ENCODE data around the gene SUSD6.

Gene SUSD6

DNA sequence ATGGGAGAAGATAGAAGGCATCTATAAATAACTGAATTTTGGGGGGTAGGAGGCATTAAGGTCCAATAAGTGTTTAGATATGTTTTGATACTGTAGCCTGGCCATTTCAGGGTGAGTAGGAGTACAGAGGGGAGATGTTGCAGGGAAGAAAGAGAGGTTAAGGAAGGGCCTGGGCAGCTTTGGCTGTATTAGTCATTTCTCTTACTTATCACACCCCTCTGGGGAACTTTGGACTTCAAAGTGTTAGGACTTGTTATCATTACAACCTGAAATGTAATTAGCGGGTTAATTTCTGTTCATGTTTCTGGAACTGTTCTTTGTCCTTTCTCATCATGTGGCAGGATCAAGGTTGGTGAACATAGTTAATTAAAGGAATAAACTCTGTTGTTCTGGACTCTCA is 40.3 kb downstream of the SUSD6 start:
- DNase-seq, result no peak

DNA sequence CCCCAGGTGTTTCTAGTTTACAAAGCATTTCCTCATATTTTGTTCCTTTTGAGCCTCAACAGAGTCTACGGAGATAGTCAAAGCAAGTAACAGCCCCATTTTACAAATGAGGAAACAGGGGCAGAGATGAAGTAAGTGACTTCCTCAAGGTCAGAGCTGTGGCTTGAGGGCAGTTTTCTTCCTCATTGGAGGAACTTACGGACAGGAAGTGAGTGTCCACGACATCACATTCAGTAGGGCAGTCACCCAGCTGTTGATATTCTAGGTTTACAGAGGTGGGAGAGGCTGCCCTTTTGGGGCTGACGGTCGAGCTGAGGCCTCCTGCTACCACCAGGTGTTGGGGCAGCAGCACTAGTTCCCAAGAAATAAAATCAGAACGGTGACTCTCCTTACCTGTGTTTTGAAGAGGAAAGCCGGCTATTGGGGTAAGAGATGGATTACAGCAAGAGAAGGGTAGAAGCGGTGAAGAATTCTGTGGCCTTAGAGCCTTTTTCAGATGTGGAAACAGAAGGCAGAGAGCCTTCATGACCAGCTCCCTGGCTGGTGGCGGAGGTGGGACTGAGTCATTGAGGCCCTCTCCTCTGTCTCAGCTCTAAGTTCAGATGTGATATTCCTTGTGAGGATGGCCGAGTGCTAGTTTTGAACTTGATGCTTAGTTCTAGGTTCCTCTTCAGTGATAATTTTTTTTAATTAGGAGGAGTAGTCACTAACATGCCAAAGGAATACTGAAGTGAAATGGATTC is 41.7 kb downstream of the SUSD6 start:
- DNase-seq, result no peak

DNA sequence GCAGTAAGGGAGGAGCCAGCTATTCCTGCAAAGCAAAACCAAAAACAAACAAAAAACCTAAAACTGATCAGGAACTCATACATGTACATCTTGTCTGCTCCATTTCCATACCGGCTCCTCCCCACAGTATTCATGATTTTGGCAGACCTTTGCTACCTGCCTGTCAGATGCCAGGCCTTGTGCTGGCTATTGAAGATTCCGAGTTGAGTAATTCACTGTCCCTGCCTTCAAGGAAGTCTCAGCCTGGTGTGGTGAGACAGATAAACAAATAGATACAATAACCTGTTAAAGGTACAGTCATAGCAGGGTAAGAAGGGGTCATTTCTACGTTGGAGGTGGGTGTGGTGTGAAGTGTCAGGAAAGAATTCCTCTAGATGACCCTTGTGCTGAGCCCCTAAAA is 42.7 kb downstream of the SUSD6 start:
- DNase-seq, result no peak

DNA sequence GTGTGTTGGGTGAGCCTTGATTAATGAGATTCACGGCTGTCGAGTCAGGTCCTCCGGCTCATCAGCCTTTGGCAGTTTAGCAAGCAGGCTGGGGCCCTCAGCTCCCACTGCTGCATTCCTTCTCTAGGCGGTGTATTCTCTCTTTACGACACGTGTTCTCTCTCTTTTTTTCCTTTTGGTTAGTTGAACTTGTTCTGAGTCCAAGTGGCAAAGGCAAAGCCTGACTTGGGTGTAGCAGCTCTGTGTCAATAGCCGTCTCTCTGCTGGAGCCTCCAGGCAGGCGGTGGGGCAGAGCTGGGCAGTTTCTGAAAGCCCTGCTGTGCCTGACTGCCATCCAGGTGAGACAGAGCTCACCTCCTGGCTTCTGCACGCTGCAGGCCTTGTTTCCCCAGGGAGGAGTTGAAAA is 46.6 kb downstream of the SUSD6 start:
- DNase-seq, result no peak

DNA sequence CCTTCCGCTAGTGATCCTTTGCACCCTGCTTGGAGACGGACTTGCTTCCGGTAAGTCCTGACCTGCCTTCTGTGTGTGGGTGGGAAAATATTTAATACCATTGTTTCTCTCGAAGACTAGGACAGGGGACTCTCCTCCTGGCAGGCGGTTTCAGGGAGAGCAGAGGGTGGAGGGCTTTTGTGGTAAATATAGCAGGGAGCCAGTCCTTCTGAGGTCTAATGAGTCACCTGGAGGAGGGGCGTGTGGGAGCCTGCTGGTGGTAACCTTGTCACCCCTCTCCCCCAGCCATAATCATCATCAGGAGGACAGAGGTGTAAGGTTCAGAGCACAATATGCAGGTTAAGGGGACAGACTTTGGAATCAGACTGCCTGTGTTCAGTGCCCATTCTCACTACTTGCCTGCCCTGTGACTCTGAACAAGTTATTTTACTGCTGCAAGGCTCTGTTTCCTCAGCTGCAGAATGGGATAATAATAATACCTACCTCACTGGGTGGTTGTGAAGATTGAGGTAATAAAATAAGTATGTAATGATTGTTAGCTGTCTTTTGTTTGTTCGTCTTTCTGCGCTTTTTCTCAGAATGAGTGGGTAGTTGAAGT is 47.4 kb downstream of the SUSD6 start:
- peak; percentile 19 to 54 for DNase-seq

DNA sequence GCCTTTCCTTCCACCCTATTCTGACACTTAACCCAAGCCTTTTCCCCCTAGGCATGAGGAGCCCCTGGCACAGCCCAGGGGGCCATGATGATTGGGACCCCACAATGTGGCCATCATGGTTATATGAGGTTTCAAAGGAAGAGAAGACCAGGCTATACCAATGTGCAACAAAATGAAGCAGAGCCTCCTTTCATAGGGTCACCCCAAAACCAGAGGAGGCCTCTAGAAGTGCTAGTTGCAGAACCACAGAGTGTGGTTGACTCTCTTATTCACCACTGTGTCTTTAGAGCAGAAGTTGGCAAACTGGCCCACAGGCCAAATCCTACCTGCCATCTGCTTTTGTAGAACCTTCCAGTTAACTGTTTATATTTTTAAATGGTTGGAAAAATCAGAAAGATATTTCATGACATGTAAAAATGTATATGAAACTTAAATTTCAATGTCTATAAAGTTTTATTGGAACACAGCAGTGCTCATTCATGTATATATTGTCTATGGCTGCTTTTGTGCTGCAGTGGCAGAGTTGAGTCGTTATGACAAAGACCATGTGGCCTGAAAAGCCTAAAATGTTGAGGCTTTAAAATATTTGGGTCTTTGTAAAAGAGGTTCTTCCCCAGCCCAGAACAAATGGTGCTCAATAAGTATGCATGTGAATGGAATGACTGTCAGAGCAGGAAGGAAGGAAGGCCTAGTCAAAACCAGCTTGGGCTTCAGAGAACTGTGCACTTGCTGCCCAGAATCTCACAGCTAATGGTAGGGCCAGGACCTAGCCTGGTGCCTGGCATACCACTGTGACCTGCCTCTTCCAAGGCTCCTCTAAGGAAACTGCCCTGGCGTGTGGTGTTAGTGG is 49.2 kb downstream of the SUSD6 start:
- no peak for DNase-seq

DNA sequence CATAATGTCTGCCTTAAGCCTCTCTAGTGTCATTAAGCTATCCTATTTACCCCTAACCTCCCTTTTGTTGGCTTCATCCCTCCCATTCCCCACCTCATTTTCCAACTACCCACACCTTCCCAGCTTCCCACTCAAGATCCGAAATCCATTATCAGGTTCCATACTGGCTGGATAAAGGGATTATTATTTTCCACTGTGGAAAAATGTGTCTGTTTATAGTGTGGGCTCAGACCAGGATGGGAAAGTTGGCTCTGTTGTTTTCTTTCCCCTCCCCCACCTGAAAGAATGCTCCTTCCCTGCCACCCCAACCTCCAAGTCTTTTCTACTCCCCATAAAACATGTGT is 49.8 kb downstream of the SUSD6 start:
- DNase-seq, result no peak

DNA sequence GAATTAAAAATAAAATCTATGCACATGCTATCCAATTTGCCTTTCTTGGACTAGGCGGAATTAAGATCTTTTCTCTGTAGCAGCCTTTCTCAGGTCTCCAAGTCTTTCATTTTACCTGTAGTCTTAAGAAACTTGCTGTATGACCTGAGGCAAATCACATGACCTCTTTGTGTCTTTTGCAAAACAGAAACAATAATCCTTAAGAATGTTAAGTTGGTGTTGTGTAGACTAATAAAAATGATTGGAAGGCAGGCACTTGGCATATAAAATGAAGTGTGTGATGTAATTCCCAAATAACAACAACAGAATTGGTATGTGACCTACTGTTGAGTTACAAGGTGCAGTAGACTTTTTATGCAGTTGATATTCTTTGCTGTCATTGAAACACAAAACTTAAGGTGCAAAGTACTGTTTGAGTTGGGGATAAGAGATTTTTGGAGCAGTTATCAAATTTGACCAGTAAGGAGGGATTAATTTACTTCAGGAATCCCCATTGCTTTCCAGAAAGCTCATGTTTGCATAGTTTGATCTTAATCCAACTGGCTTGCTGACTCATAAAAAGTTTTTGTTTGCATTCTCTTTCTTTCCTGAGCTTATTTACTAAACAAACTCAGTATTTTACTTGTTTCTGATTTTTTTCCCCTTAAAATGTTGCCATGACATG is 51.4 kb downstream of the SUSD6 start:
- DNase-seq, result no peak

DNA sequence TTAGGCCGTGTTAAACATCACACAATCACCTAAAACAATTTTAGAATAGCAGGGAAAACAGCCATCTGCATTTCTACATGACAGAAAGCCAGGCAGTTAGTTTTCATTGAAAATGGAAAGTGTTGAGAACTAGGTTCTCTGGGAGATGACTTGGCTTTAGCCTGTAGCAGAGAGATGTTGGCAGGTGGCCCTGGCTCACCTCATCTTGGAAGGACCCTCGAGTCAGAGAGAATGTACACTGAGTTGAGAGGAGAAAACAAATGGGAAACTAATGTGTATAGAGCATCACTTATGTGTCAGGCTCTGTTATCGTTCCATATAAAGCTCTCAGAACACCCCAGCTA is 51.9 kb downstream of the SUSD6 start:
- DNase-seq, result no peak

DNA sequence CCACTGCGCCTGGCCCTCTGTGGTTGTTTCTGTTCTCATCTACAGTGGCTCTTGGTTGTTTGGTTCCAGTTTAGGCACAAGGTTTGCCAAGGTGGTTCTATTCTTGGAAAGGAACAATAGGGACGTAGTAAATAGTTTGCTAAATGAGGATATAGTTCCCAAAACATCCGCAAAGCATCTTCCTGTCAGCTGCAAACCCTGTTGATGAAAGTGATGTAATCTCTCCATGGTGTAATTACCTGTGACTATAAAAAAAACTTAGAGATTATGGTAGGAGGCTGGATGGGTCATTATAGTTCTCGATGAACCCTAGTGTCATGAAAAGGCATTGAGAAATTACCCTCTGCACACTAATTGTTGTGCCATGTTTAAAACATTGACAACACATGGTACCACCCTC is 52.9 kb downstream of the SUSD6 start:
- DNase-seq, result no peak

DNA sequence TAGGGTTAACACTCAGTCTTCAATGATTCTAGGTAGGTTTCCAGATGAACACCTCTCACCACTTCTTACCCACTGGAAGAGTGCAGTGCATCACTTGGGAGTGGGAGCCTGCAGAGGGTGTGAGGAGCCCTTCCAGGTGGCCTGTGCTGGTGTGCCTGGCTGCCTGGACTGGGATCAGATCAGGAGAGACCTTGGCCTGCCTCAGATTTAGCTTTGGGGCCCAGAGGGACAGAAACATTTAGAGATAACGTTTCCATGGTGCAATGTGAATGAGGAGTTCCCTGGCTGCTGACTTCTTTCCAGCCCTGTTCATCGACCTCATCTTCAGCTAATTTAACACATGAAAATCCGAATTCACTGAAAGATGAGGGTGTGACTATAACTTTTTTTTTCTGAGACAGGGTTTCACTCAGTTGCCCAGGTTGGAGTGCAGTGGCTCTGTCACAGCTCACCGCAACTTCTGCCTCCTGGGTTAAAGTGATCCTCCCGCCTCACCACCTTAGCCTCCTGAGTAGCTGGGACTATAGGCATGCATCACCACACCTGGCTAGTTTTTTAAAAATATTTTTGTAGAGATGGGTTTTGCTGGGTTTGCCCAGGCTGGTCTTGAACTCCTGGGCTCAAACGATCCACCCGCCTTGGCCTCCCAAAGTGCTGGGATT is 53.6 kb downstream of the SUSD6 start:
- DNase-seq, result no peak

DNA sequence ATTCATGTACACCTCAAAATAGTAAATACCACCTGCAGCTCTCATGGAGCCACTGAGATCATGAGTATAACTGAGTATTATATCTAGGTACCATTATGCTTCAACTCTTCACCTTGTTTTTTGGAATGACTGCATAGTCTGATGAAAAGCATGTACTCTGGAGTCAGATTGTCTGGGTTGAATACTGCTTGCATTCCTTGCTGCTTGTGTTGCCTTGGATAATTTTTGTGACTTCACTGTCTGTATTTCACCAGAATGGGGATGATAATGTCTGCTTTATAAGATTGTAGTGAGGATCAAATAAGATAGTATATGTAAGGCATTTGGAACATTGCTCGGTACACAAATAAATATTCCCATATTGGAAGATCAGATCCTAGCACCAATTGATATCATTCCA is 54.2 kb downstream of the SUSD6 start:
- no peak for DNase-seq

DNA sequence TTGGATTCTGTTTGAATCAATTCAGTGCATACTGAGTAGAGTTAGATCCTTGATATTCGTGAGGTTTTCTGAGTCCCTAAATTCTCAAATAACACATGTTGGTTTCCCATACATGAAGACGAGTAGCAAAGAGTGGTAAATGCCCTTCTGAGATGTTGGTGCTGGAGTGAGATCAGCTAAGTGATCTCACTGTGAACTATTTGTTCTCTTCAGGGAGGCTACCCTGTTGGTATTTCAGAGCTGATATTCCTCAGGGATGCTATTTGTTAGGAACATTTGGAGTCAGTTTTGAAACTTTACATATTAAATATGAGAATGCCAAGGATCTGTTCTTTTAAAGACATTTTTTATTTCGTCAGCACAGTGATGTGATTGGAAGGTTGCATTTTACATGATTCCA is 54.7 kb downstream of the SUSD6 start:
- DNase-seq, result no peak

DNA sequence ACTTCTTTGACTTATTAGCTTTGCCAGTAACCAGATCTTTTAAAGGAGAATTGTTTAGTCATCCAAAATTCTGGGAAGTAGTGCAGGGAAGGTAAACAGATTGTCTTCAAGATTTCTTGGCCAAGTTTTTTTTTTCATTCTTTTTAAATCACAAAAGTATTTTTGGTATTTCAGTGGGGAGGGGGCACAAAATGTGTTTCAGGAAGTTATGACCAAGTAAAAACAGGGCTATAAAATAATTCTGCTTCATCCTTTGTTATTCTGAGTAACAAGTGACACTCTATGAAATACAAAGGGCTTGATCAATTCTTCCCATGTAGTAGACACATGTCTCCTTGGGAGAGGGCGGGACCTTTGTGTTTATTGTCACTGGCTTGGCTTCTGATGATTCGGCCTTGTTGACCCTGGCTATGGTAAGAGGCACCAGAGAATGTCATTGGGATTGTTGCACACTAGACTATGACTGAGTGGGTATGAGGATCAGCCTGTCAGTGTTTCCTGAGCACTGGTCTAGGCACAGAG is 55.4 kb downstream of the SUSD6 start:
- no peak for DNase-seq

DNA sequence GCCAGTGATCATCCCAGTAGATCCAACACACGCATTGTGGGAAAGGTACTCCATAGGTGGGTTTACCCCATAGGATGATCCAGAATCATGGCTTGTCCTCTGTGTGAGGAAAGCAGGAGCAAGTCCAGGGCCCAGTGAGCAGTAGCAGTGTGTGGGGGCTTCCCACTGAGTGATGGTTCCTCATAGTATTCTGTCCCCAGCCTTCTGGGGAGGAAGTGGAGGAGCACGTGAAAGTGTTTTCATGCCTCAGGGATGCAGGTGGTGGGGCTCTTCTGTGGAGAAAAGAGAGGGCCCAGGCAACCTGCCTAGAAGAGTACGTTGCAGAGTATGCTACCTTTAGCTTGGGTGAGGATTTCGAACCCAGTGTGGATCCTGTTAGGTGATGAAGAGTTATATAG is 56.5 kb downstream of the SUSD6 start:
- DNase-seq, result no peak

DNA sequence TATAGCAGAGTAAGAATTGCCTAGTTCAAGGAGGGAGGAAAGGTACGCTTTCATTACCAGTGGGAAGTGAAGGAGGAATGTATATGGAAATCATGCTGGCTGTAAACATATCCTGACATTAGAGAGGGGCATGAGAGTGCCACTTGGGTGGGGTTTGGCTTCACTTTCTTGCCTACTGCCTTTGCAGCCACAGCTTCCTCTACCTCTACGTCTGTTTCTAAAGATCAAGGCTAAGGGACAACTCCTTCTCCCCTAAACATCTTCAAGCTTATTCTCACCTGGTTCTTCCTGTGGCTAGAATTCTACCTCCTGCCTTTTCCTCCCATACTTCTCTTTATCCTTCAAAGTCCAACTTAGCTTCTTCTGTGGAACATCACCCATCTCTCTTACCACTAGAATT is 58.0 kb downstream of the SUSD6 start:
- DNase-seq, result no peak

DNA sequence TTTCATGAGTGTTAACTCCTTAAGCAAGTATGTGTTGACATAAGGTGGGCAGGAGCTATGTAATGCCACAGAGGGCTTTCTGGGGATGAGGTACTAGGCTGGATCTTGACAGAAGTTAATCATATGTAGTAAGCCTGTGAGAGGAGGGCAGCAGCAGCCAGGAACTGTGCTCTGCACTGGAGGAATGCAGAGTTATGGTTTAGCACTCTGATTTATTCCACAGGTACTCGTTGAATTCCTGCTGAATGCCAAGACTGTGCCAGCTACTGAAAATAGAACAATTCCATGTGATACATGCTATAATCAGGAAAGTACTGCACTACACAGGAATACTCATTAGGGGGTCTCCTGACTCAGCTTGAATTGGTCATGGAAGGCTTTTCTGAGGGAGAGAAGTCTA is 58.7 kb downstream of the SUSD6 start:
- DNase-seq, result no peak

DNA sequence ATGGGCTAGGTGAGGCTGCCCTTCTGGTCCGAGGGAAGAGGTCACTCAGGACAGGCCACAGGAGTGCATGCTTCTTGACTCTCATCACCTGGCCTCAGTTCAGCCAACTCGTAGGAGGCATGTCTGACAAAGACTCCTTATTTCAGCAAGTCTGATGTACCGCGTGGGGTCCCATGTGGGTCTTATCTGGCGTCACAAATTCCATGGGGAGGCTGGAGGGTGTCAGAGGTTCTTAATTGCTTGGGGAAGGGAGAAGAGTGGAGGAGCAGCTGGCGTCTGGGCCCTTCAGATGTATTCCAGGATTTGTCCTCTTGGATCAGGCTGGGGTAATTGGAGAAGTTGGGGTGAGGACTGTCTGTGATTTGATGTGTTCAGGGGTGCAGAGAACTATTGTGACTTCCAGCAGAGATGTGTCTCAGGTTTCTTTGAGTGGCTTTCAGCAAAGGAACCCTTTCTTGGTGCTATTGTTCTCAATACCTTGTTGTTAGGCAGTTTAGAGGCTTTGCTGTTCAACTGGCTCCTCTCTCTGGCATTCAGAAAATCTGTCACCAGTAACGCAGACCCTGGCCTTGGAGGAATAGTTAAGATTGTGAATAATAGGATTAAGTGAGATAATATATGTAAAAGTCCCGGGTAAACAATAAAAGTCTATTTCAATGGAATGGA is 60.1 kb downstream of the SUSD6 start:
- no peak for DNase-seq

DNA sequence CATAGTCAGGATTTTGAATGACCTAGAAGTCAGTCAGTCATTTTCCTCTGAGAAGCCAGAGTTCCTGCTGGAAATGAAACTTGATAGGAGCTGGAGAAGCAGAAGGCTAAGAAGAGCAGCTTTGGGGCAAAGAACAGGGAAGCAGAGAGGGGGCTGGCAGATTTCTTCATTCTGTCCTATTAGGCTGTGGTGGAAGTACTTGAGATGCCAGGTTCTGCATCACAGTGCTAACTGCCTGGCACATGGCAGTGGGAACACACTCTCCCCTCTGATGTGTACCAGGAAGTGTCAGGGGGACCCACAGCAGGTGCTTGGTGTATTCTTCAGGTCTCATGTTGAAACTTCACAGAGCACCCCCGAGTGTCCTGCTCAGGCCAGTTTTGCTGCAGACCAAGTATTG is 61.0 kb downstream of the SUSD6 start:
- no peak for DNase-seq

DNA sequence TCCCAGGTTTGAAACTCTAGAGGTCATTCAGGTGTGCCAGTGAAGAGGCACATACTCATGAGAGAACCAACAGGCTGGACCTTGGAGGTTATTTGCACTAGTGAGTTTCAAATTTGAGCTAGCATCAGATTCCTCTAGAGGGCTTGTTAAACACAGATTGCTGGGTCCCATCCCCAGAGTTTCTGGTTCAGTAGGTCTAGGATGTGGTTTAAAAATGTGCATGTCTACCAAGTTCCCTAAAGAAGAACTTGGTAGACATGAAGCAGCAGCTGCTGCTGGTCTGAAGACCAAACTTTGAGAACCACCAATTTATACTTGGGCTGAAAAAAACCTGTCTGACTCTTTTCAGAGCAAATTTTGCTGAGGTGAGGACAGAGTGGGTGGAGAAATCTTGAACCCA is 61.7 kb downstream of the SUSD6 start:
- no peak for DNase-seq

DNA sequence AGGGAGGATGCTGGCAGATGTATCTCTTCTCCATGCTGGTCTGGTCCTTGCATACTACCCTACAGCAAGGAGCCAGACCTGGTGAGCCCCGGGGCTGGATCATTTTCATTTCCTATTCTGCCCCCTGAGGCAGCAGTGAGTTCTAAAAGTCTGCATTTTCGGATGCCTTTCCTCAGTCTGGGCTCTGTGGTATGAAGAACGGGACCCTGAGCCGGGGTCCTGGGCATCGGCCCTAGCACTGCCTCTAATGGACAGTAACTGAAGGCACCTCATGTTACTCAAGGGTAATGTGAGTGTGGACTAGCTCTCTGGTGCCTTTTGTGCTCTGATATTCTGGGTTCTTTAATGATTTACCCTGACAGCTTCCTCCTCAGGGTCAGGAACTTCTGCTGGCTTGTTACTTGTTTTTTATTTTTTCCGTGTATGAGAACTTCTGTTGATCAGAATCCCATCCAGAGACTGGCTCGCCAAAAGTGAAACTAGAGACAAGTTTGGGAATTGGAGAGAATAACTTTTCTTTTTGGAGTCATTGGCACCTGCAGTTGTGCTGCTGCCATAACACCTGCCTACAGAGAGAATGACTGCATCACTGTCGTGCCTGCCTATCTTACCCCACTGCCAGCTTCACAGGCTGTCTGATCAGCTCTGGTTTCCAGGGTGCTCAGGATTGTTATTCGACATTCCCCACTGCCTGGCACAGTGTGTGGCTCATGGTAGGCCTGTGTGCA is 62.3 kb downstream of the SUSD6 start:
- DNase-seq, result no peak
